ENCODE results near the gene CXADR.
A peak's percentile ranks its signal among the peaks of the same experiment; 100 is the strongest.
"Not testable (repeated sequence)": the region's sequence is repeated elsewhere in the genome, so short reads cannot be mapped to it uniquely, and the experiment has no call there.

Gene CXADR

DNA sequence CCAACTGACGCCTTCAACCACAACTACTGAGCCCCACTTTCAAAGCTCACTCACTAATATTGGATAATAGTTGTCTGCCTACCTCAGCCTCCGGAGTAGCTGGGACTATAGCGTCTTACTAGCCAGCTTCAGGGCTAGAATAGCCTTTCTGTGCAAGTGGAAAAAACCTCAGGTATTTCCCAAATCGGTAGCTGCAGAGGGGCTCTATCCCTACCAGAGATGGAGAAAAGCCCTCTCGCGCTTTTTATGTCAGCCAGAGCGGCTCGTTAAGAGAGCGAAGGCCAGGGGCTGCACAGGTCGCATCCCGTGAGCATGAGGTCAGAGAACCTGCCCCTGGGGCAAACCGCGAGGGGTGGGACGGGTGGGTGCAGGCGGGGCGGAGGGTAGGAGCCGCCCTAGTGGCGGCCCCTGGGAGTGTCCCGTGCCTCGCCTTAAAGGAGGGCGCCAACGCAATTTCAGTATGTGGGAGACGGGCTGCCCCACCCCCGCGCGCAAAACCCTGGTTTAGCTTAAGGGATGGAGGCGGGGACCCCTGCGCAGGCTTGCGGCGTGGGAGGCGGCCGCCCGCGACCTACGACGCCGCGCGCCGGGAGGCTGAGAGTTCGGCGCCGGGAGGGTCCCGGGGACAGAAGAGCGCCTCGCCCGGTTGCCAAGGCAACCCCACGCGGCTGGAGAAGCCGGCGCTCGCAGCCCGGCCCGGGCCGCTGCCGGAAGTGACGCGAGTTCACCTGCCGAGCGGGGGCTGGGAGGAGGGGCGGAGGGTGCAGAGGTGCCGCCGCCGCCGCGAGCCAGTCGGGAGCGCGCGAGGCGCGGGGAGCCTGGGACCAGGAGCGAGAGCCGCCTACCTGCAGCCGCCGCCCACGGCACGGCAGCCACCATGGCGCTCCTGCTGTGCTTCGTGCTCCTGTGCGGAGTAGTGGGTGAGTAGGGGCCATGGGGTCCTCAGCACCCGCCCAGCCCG is at the start of gene CXADR:
TSS of gene CXADR (plus strand) at position 791 of the 961 bp plus-strand sequence. CDS start at position 878, 87 bp downstream.
- DNase-seq (ENCODE audit: extremely low read depth in 1 of 2, low read depth in 1 of 2) = peak; percentile 52 to 56

DNA sequence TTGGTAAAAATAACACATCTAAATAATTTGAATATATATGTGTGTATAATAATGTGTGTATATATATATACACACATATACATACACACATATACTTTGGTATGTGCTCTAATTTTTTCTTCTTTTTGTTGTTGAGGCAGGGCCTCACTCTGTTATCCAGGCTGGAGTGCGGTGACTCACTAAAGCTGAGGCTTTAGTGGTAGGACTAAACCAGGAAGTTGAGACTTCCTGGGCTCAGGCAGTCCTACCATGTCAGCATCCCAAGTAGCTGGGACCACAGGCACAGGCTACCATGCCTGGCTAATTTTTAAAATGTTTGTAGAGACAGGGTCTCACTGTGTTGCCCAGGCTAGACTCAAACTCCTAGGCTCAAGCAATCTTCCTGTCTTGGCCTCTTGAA is 46.7 kb upstream of the CXADR start:
- no peak for DNase-seq (ENCODE audit: extremely low read depth in 1 of 2, low read depth in 1 of 2)

DNA sequence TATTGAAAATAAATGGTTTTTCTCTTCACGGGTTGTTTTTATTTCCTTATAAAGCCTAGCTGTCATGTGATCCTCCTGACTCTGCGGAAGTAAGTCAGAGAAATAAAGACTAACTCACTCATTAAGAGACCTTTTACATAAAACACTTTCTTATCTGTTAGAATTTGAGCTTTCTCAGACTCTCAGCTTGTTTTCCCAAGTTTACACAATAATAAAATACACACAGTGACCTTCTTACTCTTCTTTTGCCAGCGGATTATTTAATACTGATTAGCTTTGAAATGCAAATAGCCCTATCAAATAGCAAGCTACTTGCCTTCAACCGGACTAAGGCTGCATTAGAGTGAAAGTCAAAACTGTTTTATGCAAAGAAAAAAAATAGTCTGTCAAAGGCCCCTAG is 45.5 kb upstream of the CXADR start:
- DNase-seq (ENCODE audit: extremely low read depth in 1 of 2, low read depth in 1 of 2) = no peak

DNA sequence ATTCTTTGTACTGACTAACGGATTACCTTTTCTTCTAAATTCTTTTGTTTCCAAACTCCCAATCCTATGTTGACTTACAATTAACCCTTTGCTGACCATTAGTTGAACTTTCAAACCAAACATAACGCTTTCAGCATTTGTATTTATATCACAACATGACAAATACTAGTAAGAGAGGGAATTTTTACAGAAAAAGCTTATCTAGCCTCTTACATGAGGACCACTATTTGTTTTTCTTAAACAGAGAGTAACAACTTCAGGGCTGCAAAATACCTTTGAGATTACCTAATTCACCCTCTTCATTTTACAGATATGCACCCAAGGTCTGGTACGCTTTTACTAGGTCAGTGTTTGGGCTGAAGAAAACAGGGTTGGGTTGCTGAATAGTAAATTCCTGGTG is 45.0 kb upstream of the CXADR start:
- no peak for DNase-seq (ENCODE audit: extremely low read depth in 1 of 2, low read depth in 1 of 2)

DNA sequence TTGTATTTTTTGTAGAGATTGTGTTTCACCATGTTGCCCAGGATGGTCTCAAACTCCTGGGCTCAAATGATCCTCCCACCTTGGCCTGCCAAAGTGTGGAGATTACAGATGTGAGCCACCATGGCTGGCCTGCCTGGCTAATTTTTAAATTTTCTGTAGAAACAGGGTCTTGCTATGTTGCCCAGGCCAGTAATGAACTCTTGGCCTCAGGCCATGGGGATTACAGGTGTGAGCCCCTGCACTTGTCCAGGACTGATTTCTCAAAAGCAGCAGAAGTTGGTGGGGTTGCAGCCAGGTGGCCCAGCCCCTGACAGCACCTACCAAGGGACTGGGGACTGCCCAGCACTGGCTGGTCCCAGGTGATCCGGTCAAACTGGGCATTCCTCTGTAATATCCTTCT is 44.1 kb upstream of the CXADR start:
- no peak for DNase-seq (ENCODE audit: extremely low read depth in 1 of 2, low read depth in 1 of 2)

DNA sequence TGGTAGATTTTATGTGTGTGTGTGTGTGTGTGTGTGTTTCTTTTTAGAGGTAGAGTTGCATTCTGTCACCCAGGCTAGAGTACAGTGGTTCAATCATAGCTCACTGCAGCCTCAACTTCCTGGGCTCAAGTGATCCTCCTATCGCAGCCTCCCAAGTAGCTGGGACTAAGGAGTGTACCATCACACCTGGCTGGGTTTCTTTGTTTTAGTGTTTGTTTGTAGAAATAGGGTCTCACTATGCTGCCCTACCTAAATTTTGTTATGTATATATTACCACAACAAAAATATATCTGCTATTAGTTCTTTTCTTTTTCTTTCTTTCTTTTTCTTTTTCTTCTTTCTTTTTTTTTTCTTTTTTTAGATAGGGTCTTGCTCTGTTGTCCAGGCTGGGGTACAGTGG is 43.1 kb upstream of the CXADR start:
- no peak for DNase-seq (ENCODE audit: extremely low read depth in 1 of 2, low read depth in 1 of 2)

DNA sequence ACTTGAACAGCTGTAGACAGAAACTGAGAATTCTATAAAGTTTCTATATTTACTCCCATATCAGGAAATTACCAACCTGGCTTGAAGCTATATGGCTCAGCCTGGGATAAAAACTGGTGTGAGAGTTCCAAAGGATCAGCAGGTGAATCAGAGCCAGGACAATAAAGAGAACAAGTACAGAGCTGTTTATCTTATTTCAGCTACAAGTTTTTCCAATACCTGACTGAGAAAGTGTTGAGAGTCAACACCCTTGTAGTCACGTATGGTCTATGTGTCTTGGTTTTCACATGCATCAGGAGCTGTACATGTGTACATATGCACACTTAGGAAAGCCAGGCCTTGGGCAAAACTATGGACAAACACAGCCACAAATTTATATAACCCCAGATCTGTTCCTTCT is 40.7 kb upstream of the CXADR start:
- no peak for DNase-seq (ENCODE audit: extremely low read depth in 1 of 2, low read depth in 1 of 2)

DNA sequence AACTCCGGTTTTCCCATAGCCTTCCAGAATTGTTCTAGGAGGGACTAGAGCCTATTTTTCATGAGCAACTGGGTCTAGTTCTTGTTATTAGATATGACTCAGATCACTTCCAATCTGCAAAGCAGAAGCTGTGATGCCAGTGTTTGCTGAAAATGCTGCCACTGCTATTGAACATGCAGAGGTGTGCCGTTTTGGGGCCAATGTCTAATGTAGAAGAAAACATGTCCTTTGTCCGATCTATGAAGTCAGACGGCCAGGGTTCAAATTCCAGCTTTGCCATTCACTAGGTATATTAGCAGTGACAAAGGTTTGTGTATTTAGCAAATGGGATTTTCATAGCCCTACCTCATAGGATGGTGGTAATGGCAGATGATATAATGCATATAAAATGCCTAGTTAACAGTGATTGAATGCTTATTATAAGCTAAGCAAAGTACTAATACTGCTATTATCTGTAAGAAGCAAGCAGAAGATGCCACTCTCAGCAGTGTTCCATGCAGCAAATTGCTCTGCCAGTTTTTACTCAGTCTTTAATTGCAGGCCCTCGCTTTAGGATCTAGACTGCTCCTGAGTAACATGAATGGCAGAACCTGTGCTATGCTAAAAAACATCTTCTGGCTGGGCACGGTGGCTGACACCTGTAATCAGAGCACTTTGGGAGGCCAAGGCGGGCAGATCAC is 40.1 kb upstream of the CXADR start:
- DNase-seq (ENCODE audit: extremely low read depth in 1 of 2, low read depth in 1 of 2) = no peak

DNA sequence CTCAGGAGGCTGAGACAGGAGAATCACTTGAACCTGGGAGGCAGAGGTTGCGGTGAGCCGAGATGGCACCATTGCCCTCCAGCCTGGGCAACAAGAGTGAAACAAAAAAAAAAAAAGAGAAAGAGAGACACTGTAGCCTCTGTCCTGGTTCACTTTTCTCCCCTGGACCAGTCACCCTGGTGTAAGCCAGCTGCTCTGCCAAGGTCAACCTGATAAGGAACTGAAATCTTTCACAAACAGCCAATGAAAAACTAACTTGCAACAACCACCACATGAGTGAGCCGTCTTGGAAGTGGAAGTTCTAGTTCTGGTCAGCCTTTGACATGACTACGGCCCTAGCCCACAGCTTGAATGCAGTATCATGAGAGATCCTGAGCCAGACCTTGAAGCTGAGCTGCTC is 36.8 kb upstream of the CXADR start:
- DNase-seq (ENCODE audit: extremely low read depth in 1 of 2, low read depth in 1 of 2) = no peak

DNA sequence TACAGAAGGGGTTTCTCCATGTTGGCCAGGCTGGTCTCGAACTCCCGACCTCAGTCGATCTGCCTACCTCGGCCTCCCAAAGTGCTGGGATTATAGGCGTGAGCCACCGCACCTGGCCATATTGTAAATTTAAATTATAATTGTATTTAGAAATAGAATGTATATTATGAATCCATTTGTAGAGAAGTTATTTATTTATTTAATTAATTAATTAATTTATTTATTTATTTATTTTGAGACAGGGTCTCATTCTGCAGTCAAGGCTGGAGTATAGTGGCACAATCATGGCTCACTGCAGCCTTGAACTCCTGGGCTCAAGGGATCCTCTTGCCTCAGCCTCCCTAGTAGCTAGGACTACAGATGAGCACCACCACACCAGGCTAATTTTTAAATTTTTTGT is 34.7 kb upstream of the CXADR start:
- not testable (repeated sequence) for DNase-seq (ENCODE audit: extremely low read depth in 1 of 2, low read depth in 1 of 2)

DNA sequence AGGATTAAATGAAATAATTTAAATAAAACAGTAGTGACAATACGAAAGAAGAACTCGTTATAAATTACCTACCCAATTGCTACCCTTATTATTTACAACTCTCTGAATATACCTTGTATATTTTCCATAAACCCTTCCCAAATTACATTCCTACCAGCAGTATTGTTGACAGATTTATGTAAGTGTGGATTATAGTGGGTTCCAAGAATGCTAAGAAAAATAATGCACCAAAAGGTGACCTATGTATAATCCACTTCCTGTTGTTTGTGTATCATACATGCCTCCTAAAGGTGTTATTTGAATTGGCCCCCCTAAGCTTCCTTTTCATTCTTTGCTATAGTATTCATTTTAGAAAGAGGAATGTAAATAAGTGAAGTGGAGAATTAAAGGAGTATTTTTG is 33.2 kb upstream of the CXADR start:
- DNase-seq (ENCODE audit: extremely low read depth in 1 of 2, low read depth in 1 of 2) = no peak

DNA sequence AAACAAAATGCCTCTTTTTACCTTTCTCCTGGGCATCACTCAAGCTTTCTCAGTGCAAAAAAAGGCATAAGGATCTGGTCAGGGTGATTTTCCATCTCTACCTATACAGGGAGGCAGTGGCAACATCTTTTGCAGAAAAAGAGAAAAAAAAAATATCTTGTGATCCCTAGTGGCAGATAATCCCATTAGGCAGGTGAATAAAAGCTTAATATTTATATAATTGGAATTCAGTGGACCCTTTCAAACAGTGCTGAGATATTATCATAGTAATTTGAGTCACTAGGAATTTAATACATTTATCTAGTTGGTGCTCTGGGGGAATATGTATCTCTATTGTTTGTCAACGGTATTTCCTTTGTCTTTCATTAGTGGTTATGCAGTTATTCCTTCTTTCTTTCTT is 29.9 kb upstream of the CXADR start:
- no peak for DNase-seq (ENCODE audit: extremely low read depth in 1 of 2, low read depth in 1 of 2)

DNA sequence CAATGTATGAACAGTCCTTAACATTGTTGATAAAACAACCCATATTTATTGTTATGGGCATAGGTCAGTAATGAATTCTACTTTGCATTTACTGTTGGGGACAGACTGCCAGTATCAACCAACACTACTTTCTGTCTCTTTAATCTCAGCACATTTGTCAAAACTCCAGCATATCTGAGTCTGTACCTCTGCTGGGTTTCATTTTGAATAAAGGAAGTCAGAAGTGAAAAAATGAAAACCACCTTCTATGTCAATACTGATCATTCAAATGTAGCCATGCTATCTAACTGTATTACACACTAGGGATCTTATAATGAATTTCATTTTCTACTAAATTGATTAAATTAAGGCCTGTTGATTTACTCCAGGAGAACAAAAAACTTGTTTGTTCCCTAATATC is 24.2 kb upstream of the CXADR start:
- DNase-seq (ENCODE audit: extremely low read depth in 1 of 2, low read depth in 1 of 2) = no peak

DNA sequence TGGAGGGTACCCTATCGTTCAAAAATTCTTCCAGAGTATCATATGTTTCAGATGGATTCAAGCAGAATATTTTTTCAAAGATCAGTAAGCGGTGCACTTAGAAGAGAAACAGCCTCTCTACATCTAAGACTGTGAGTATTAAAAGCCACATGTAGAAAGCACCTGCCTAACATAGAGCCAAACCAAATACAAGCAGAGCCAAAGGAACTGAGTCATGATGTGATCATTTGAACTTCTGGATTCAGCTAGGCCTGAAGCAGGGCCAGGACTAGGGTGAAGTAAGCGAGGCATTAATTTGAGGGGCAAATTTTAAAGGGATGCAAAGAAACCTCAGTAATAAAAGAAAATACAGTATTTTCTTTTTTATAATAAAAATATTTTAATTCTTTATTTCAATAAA is 23.3 kb upstream of the CXADR start:
- not testable (repeated sequence) for DNase-seq (ENCODE audit: extremely low read depth in 1 of 2, low read depth in 1 of 2)

DNA sequence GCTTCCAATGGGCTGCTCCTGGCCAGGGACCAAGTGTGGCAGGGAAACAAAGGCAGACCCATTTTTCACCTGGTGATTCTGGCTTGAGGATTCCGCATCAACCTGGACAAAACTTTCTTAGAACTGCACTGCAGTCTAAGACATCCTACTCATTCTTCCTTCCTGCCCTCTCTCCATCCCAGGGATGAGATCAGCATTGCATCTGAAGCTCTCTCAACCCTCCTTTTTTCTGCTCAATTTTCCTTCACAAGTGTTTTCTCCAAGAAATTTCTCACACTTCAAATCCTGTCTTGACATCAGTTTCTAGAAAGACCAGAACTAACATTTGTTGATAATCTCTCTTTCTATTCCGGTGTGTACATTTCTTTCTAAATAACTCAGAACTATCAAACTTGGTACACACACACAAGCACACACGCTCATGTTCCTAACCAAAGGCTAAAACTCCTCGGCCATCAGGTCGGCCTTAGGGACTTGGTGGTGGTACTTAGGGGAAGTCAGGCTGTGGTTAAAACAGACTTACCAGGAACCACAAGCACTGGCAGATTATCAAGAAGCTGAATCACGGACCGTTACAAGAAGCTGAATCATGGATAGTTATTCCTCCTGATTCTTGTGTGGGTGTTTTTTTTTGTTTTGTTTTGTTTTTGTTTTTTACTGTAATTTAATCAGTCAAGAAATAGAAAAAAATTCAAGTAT is 21.0 kb upstream of the CXADR start:
- DNase-seq (ENCODE audit: extremely low read depth in 1 of 2, low read depth in 1 of 2) = no peak

DNA sequence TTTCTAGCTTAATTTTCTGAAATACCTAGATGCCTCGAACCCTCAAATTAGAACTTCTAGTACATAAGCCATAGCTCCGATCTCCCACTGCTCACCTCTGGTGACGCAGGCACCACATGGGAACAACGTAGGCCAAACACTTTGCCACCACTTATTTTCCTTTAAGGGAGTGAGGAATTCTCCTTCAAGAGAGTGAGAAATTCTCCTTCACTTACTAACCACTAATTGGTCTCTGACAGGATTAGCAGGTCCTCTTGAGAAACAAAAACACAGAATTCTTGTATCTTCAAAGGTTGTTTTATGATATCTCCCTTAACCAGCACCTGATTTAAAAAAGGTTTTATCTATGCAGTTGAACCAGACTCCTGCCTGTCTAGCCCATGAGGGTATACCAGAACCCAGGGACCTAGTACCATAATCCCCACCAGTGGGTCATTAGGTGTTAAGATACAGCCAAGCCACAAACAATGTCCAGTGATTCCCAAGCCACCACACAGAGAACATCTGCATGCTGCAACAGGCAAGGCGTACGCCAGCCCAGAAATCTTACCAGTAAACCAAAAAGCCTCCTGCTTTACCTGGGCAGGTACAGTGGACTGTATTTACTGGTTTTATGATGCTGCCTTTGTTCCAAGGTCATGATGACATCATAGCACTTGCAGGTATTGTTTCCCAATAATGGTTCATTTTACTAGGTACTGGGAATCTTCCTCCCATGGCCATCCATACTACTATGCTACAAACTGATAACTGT is 20.3 kb upstream of the CXADR start:
- no peak for DNase-seq (ENCODE audit: extremely low read depth in 1 of 2, low read depth in 1 of 2)

DNA sequence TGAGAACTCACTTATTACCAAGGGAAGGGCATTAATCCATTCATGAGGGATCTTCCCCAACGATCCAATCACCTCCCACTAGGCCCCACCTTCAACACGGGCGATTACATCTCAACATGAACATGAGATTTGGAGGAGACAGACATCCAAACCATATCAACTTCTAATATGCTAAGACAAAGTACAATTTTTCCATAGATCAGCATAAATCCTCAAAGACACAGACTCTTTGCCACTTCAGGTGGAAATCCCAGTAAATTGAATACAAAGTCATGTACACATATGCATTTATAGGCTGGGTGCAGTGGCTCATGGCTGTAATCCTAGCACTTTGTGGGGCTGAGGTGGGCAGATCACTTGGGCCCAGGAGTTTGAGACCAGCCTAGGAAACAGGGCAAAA is 18.8 kb upstream of the CXADR start:
- DNase-seq (ENCODE audit: extremely low read depth in 1 of 2, low read depth in 1 of 2) = no peak

DNA sequence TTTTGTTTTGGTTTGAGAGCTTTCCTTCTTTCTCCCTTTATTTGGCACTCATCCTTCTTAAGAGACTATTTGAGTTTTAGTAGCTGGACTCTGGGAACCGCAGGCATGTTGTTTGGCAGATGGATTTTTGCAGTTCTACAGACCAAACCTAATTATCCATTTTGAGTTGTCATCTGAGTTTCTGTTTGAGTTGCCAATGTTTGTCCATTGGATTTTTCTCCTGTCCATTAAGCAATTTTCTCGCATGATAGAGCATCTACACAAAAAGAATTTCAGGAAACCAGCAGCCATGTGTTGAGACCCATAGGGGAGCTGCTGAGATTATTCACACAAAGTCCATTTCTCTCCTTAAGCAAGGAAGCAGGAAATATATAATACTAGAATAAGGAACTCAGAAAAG is 17.2 kb upstream of the CXADR start:
- no peak for DNase-seq (ENCODE audit: extremely low read depth in 1 of 2, low read depth in 1 of 2)

DNA sequence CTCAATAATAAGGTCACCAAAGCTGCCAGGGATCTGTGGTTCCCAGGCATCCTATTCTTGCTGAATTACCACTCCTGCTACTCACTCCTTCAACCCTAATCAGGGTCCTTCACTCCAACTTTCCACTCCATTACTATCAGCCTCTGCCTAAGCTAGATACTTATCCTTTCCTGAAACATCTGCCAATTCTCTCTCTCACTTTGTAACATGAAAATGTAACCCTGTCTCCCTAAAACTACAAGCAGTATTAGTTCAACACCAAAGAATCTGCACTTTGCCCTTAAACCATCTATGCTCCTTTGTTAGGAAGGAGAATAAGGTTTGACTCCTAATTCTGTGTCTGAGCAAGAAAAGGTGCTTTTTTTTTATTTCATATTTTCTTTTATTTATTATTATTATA is 15.5 kb upstream of the CXADR start:
- DNase-seq (ENCODE audit: extremely low read depth in 1 of 2, low read depth in 1 of 2) = no peak

DNA sequence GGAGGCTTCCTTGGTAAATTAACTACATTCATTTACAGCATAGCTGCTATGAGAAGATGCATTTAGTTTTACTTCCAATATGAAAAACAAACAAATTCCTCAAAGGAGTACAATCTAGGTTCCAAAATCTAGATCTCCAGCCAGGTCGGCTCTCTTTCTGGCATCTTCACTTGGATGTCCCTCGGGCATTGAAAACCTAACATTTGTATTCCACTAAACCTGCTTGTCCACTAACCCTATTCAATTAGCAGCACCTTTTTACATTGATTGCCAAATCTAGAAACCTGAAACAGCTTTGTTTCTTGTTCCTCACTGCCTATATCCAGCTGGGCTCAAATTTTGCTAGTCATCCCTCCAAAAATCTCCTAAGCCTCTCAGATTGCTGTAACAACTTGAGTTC is 14.3 kb upstream of the CXADR start:
- no peak for DNase-seq (ENCODE audit: extremely low read depth in 1 of 2, low read depth in 1 of 2)

Data from activated CD8-positive, alpha-beta memory T cell treated with anti-CD3 and anti-CD28 coated beads for 1 hour (primary cell).